BLaER1 treated with 17β-estradiol and CSF1 and Interleukin-3, amounts not matched to agents 10 nM and 100 nM (cell line): Measurements from ENCODE around the gene RTKN2.
A peak's percentile ranks its signal among the peaks of the same experiment; 100 is the strongest.
"Not testable (repeated sequence)": the region's sequence is repeated elsewhere in the genome, so short reads cannot be mapped to it uniquely, and the experiment has no call there.

Source experiments
- H3K27ac ChIP-seq, 11 experiments: shearing (Covaris generic); formaldehyde crosslinking; 2 replicates each; pipeline ENCODE4 v1.8.1; 2022
- H3K27me3 ChIP-seq, 11 experiments: shearing (Covaris generic); formaldehyde crosslinking; 2 replicates each; pipeline ENCODE4 v1.8.1; 2022
- H3K36me3 ChIP-seq, 11 experiments: shearing (Covaris generic); formaldehyde crosslinking; 2 replicates each; pipeline ENCODE4 v1.8.1; 2022
- H3K4me1 ChIP-seq, 10 experiments: shearing (Covaris generic); formaldehyde crosslinking; 2 replicates each; pipeline ENCODE4 v1.8.1; 2022
- H3K4me2 ChIP-seq, 11 experiments: shearing (Covaris generic); formaldehyde crosslinking; 2 replicates each; pipeline ENCODE4 v1.8.1; 2022
- H3K4me3 ChIP-seq, 10 experiments: shearing (Covaris generic); formaldehyde crosslinking; 2 replicates each; pipeline ENCODE4 v1.8.1; 2022
- H3K9ac ChIP-seq, 11 experiments: shearing (Covaris generic); formaldehyde crosslinking; 2 replicates each; pipeline ENCODE4 v1.8.1; 2022
- H3K9me3 ChIP-seq, 11 experiments: shearing (Covaris generic); formaldehyde crosslinking; replicated peaks in 1 of 11; 2 replicates each; pipeline ENCODE4 v1.8.1; 2022
- H4K20me1 ChIP-seq, 11 experiments: shearing (Covaris generic); formaldehyde crosslinking; 2 replicates each; pipeline ENCODE4 v1.8.1; 2022
- Cebpa-rat ChIP-seq, 11 experiments: shearing (Covaris generic); IDR thresholded peaks; 2 replicates each; pipeline ENCODE4 v1.8.1; 2022

Gene RTKN2

GRCh38 chr10:62297857-62298256 is 29.2 kb upstream of the RTKN2 start:
- Histone ChIP-seq H3K27ac (no peak overlapping the region), H3K9me3 (peaks cover 7 to 27% (median 10%) of the 10 kb centered on the region in 11 experiments), H3K36me3 (no peaks in the 10 kb centered on the region), H4K20me1 (no peaks in the 10 kb centered on the region), H3K4me2 (no peak overlapping the region), H3K9ac (no peak overlapping the region), H3K4me1 (no peaks in the 10 kb centered on the region), H3K27me3 (no peaks in the 10 kb centered on the region), H3K4me3 (no peak overlapping the region)
- TF ChIP-seq Cebpa-rat (IDR thresholded peaks at IDR 0.05): no peak

- Histone ChIP-seq H3K36me3 (no peaks in the 10 kb centered on the region; a peak in 1 of 22 replicates), H3K4me2 (no peak overlapping the region), H3K4me1 (no peaks in the 10 kb centered on the region), H3K27me3 (no peaks in the 10 kb centered on the region), H3K27ac (no peak overlapping the region), H3K9me3 (peaks cover 0 to 12% (median 0%) of the 10 kb centered on the region in 11 experiments; a peak in 7 of 22 replicates), H4K20me1 (no peaks in the 10 kb centered on the region), H3K9ac (no peak overlapping the region), H3K4me3 (no peak overlapping the region)
- no peak for TF ChIP-seq Cebpa-rat (IDR thresholded peaks at IDR 0.05)
Measured at GRCh38 chr10:62284221-62284620, 15.6 kb upstream of the RTKN2 start.

GRCh38 chr10:62281348-62281747 is 12.7 kb upstream of the RTKN2 start:
- not testable (repeated sequence) for H3K9ac ChIP-seq, H3K36me3 ChIP-seq, H3K4me2 ChIP-seq, H3K4me1 ChIP-seq, H4K20me1 ChIP-seq, H3K27ac ChIP-seq, H3K4me3 ChIP-seq, H3K27me3 ChIP-seq
- H3K9me3 ChIP-seq: peaks cover 0 to 12% (median 0%) of the 10 kb centered on the region in 11 experiments; a peak in 7 of 22 replicates

DNA sequence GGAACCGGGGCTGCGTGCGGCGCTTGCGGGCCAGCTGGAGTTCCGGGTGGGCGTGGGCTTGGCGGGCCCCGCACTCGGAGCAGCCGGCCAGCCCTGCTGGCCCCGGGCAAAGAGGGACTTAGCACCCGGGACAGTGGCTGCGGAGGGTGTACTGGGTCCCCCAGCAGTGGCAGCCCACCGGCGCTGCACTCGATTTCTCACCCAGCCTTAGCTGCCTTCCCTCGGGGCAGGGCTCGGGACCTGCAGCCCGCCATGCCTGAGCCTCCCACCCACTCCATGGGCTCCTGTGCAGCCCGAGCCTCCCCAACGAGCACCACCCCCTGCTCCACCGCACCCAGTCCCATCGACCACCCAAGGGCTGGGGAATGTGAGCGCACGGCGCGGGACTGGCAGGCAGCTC is 11.7 kb upstream of the RTKN2 start:
- H3K4me3 ChIP-seq, H4K20me1 ChIP-seq, H3K9ac ChIP-seq, H3K4me1 ChIP-seq, H3K27ac ChIP-seq, H3K27me3 ChIP-seq, H3K4me2 ChIP-seq, H3K36me3 ChIP-seq: not testable (repeated sequence)
- peaks cover 0 to 12% (median 0%) of the 10 kb centered on the region in 11 experiments; a peak in 7 of 22 replicates for H3K9me3 ChIP-seq

- no peaks in the 10 kb centered on the region for H4K20me1 ChIP-seq
- no peaks in the 10 kb centered on the region; a peak in 1 of 22 replicates for H3K36me3 ChIP-seq
- peaks cover 0 to 5% (median 0%) of the 10 kb centered on the region in 10 experiments; a peak in 1 of 20 replicates for H3K4me1 ChIP-seq
- no peak overlapping the region for H3K27ac ChIP-seq
- no peak overlapping the region for H3K4me2 ChIP-seq
- no peak for TF ChIP-seq Cebpa-rat (IDR thresholded peaks at IDR 0.05)
- H3K9me3 ChIP-seq: peaks cover 0 to 12% (median 0%) of the 10 kb centered on the region in 11 experiments; a peak in 7 of 22 replicates
- no peaks in the 10 kb centered on the region for H3K27me3 ChIP-seq
- no peak overlapping the region for H3K4me3 ChIP-seq
- no peak overlapping the region for H3K9ac ChIP-seq
Measured at GRCh38 chr10:62278441-62278910, 9.8 kb upstream of the RTKN2 start.

DNA sequence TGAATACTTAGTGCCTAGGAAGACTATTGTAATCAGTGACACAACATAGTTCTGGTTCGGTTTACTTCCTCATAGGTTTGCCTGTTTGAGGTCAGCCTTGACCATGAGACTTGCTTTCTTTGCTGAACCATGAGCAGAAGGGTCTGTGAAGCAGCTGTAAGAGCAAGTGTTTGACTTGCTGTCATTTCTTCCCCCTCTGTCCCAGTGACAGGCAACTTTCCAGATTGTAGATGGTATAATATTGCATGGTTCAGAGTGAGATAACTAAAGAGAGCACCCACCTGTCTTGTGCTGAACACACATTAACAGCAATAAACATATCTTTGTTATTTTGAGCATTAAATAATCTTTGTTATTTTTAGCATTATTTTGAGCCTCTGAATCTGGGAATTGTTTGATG is 9.3 kb upstream of the RTKN2 start:
- Histone ChIP-seq H4K20me1 (no peaks in the 10 kb centered on the region), H3K9me3 (peaks cover 0 to 12% (median 0%) of the 10 kb centered on the region in 11 experiments; a peak in 7 of 22 replicates), H3K4me1 (peaks cover 0 to 5% (median 0%) of the 10 kb centered on the region in 10 experiments; a peak in 1 of 20 replicates), H3K9ac (no peak overlapping the region), H3K27ac (no peak overlapping the region), H3K4me3 (no peak overlapping the region), H3K36me3 (no peaks in the 10 kb centered on the region; a peak in 1 of 22 replicates), H3K4me2 (no peak overlapping the region), H3K27me3 (no peaks in the 10 kb centered on the region)
- TF ChIP-seq Cebpa-rat (IDR thresholded peaks at IDR 0.05): no peak

GRCh38 chr10:62270020-62270419 is 1.4 kb upstream of the RTKN2 start:
- Histone ChIP-seq H3K27me3 (no peaks in the 10 kb centered on the region), H3K36me3 (no peaks in the 10 kb centered on the region), H4K20me1 (peaks cover 0 to 18% (median 0%) of the 10 kb centered on the region in 11 experiments; a peak in 5 of 22 replicates), H3K4me3 (no peak overlapping the region), H3K9me3 (no peaks in the 10 kb centered on the region), H3K9ac (no peak overlapping the region), H3K4me2 (no peak overlapping the region), H3K27ac (no peak overlapping the region), H3K4me1 (peaks cover 17 to 38% (median 32%) of the 10 kb centered on the region in 10 experiments)
- no peak for TF ChIP-seq Cebpa-rat (IDR thresholded peaks at IDR 0.05)

- H3K36me3 ChIP-seq: peaks cover 0 to 6% (median 0%) of the 10 kb centered on the region in 11 experiments; a peak in 3 of 22 replicates
- TF ChIP-seq Cebpa-rat (IDR thresholded peaks at IDR 0.05): no peak
- H3K4me1 ChIP-seq: peaks cover 20 to 47% (median 39%) of the 10 kb centered on the region in 10 experiments
- no peaks in the 10 kb centered on the region for H3K27me3 ChIP-seq
- peak overlapping the region; percentile 66 to 94 (median 86) for H3K4me3 ChIP-seq
- H3K9me3 ChIP-seq: no peaks in the 10 kb centered on the region
- H3K27ac ChIP-seq: peak overlapping the region in 9 of 11 experiments; percentile 67 to 88 (median 82); a peak in 18 of 22 replicates
- H3K4me2 ChIP-seq: peak overlapping the region; percentile 80 to 100 (median 97)
- H3K9ac ChIP-seq: peak overlapping the region; percentile 74 to 89 (median 85)
- peaks cover 0 to 18% (median 0%) of the 10 kb centered on the region in 11 experiments; a peak in 5 of 22 replicates for H4K20me1 ChIP-seq
Measured at GRCh38 chr10:62268027-62268398, 631 bp downstream of the RTKN2 start.

DNA sequence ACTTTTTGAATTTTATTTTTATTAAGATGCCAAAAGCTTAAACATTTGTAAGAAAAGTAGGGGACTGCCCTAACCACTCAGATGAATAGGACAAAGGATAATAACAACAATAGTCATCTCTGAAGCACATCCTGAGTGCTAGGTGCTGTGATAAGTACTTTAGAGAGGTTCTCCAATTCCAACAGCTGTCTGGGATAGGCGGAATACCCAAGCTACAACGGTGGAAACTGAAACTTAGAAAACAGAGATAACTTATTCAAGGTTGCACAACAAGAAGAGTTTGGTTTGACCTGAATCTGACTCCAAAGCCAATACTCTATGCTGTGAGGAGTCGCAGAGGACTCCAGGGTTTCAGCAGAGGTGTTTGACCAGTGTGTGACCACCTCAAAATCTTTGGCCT is 2.0 kb downstream of the RTKN2 start:
- no peak overlapping the region for H3K27ac ChIP-seq
- peak overlapping the region in 3 of 10 experiments; percentile 27 to 89 (median 76); a peak in 3 of 20 replicates for H3K4me3 ChIP-seq
- no peaks in the 10 kb centered on the region for H3K27me3 ChIP-seq
- peaks cover 0 to 20% (median 9%) of the 10 kb centered on the region in 11 experiments; a peak in 12 of 22 replicates for H3K36me3 ChIP-seq
- no peak overlapping the region for H3K9ac ChIP-seq
- H3K9me3 ChIP-seq: no peaks in the 10 kb centered on the region
- no peak for TF ChIP-seq Cebpa-rat (IDR thresholded peaks at IDR 0.05)
- peaks cover 0 to 18% (median 0%) of the 10 kb centered on the region in 11 experiments; a peak in 5 of 22 replicates for H4K20me1 ChIP-seq
- H3K4me2 ChIP-seq: peak overlapping the region in 10 of 11 experiments; percentile 80 to 100 (median 97); a peak in 18 of 22 replicates
- H3K4me1 ChIP-seq: peaks cover 20 to 47% (median 39%) of the 10 kb centered on the region in 10 experiments

- peaks cover 0 to 18% (median 0%) of the 10 kb centered on the region in 11 experiments; a peak in 5 of 22 replicates for H4K20me1 ChIP-seq
- peaks cover 20 to 47% (median 39%) of the 10 kb centered on the region in 10 experiments for H3K4me1 ChIP-seq
- TF ChIP-seq Cebpa-rat (IDR thresholded peaks at IDR 0.05): no peak
- H3K36me3 ChIP-seq: peaks cover 0 to 24% (median 14%) of the 10 kb centered on the region in 11 experiments; a peak in 15 of 22 replicates
- H3K9me3 ChIP-seq: no peaks in the 10 kb centered on the region
- H3K27ac ChIP-seq: no peak overlapping the region
- no peaks in the 10 kb centered on the region for H3K27me3 ChIP-seq
- H3K9ac ChIP-seq: no peak overlapping the region
- peak overlapping the region in 1 of 10 experiments; percentile 76; a peak in 1 of 20 replicates for H3K4me3 ChIP-seq
- H3K4me2 ChIP-seq: peak overlapping the region in 8 of 11 experiments; percentile 2 to 98 (median 96); a peak in 9 of 22 replicates
Measured at GRCh38 chr10:62266147-62266546, 2.5 kb downstream of the RTKN2 start.
